Progenitor cell of endocrine pancreas (in vitro differentiated cells): ENCODE measurements around the gene PGPEP1. TPM values are rescaled to one million over a fixed set of nuclear protein-coding genes. Genes with fewer than 3 reads are reported as not detected.

Experiments used
- DNase-seq: peaks from one replicate; pipeline ENCODE4 v3.0.0; 2021; ENCODE audit warnings: low spot score; ENCODE audit not compliant: unreplicated experiment
- H3K27ac Mint-ChIP-seq: 2 replicates; pipeline ENCODE4 v1.8.0; 2021; ENCODE audit warnings: mild to moderate bottlenecking, moderate library complexity, mixed read lengths
- H3K27me3 Mint-ChIP-seq: 2 replicates; pipeline ENCODE4 v1.8.0; 2021; ENCODE audit warnings: mixed read lengths
- H3K36me3 Mint-ChIP-seq: 2 replicates; pipeline ENCODE4 v1.8.0; 2022; ENCODE audit warnings: mixed read lengths; ENCODE audit not compliant: insufficient read depth
- H3K4me1 Mint-ChIP-seq: 2 replicates; pipeline ENCODE4 v1.8.0; 2021; ENCODE audit warnings: low read depth, mixed read lengths
- H3K4me3 Mint-ChIP-seq: 2 replicates; pipeline ENCODE4 v1.8.0; 2021; ENCODE audit warnings: low read depth, mild to moderate bottlenecking, moderate library complexity, mixed read lengths
- H3K9me3 Mint-ChIP-seq: 2 replicates; pipeline ENCODE4 v1.8.0; 2021; ENCODE audit warnings: low read depth, mixed read lengths
- CTCF ChIP-seq: fragments of 200-600 bp; sonication (generic); IDR thresholded peaks from one replicate; pipeline ENCODE4 v1.5.0; 2021; ENCODE audit warnings: antibody characterized with exemption, mild to moderate bottlenecking; ENCODE audit not compliant: unreplicated experiment
- total RNA-seq: library from RNA; stranded (reverse); gene quantifications from 2 replicates; pipeline ENCODE4 v1.2.1, GENCODE V29; 2021

Gene PGPEP1
- total RNA-seq, 1 donor from 2014 or later: 51.3 TPM

GRCh38 chr19:18298601-18299000 lies 41.8 kb upstream of the PGPEP1 start:
- no peak for DNase-seq
- no peaks in the 10 kb centered on the region for H3K36me3 Mint-ChIP-seq
- H3K9me3 Mint-ChIP-seq: no peaks in the 10 kb centered on the region
- no peaks in the 10 kb centered on the region for H3K27me3 Mint-ChIP-seq
- peaks cover 2% of the 10 kb centered on the region for H3K4me1 Mint-ChIP-seq
- no peak for TF ChIP-seq CTCF
- no peak overlapping the region for H3K4me3 Mint-ChIP-seq
- H3K27ac Mint-ChIP-seq: no peak overlapping the region

- TF ChIP-seq CTCF: no peak
- no peak overlapping the region for H3K27ac Mint-ChIP-seq
- no peak for DNase-seq
- H3K4me1 Mint-ChIP-seq: peaks cover 12% of the 10 kb centered on the region
- no peaks in the 10 kb centered on the region for H3K36me3 Mint-ChIP-seq
- no peak overlapping the region for H3K4me3 Mint-ChIP-seq
- no peaks in the 10 kb centered on the region for H3K9me3 Mint-ChIP-seq
- no peaks in the 10 kb centered on the region for H3K27me3 Mint-ChIP-seq
Observed at GRCh38 chr19:18299654-18300053, 40.7 kb upstream of the PGPEP1 start.

GRCh38 chr19:18300930-18301717 lies 39.3 kb upstream of the PGPEP1 start:
- Mint-ChIP-seq H3K27me3 (no peaks in the 10 kb centered on the region), H3K9me3 (no peaks in the 10 kb centered on the region), H3K36me3 (no peaks in the 10 kb centered on the region), H3K27ac (no peak overlapping the region), H3K4me3 (no peak overlapping the region), H3K4me1 (peaks cover 16% of the 10 kb centered on the region)
- no peak for DNase-seq
- no peak for TF ChIP-seq CTCF

GRCh38 chr19:18301718-18302111 lies 38.7 kb upstream of the PGPEP1 start:
- TF ChIP-seq CTCF: no peak
- Mint-ChIP-seq H3K27me3 (no peaks in the 10 kb centered on the region), H3K27ac (no peak overlapping the region), H3K4me1 (peaks cover 16% of the 10 kb centered on the region), H3K36me3 (peaks cover 2% of the 10 kb centered on the region), H3K4me3 (no peak overlapping the region), H3K9me3 (no peaks in the 10 kb centered on the region)
- no peak for DNase-seq

GRCh38 chr19:18304208-18304457 lies 36.3 kb upstream of the PGPEP1 start:
- peaks cover 16% of the 10 kb centered on the region for H3K4me1 Mint-ChIP-seq
- H3K4me3 Mint-ChIP-seq: no peak overlapping the region
- H3K36me3 Mint-ChIP-seq: peaks cover 9% of the 10 kb centered on the region
- no peaks in the 10 kb centered on the region for H3K27me3 Mint-ChIP-seq
- no peak for TF ChIP-seq CTCF
- no peaks in the 10 kb centered on the region for H3K9me3 Mint-ChIP-seq
- peak overlapping the region; percentile 78 for H3K27ac Mint-ChIP-seq
- no peak for DNase-seq
